Kidney (tissue), 14 donors: ENCODE data around the gene ZBED4. TPM values are rescaled to one million over a fixed set of nuclear protein-coding genes. Genes with fewer than 3 reads are reported as not detected.

Experiments
- DNase-seq, 5 donors: peaks; one replicate each; pipeline ENCODE4 v3.0.0-alpha.2; 2013 to 2020
- FAIRE-seq: peaks from 2 replicates; lab custom pipeline; 2012; peaks lifted over from hg19 to GRCh38; lab: Jason Lieb, UNC
- H3K27ac ChIP-seq, 2 donors: one replicate each; pipeline ENCODE4 v1.7.0; 2013; ENCODE audit warnings: low read depth in 2 of 2, low read length in 2 of 2, inconsistent platforms in 1 of 2
- H3K27me3 ChIP-seq: one replicate; pipeline ENCODE4 v1.7.1; 2013; ENCODE audit warnings: low read length, inconsistent platforms; ENCODE audit not compliant: control insufficient read depth, insufficient read depth
- H3K36me3 ChIP-seq, 3 donors: one replicate each; pipeline versions ENCODE4 v1.7.0 to v1.7.1; 2013; ENCODE audit warnings: low read length in 3 of 3, control low read depth in 1 of 3, inconsistent platforms in 1 of 3; ENCODE audit not compliant: insufficient read depth in 3 of 3, control insufficient read depth in 2 of 3
- H3K4me1 ChIP-seq, 3 donors: one replicate each; pipeline versions ENCODE4 v1.7.0 to v1.7.1; 2013; ENCODE audit warnings: low read length in 3 of 3, inconsistent platforms in 1 of 3, low read depth in 1 of 3; ENCODE audit not compliant: control insufficient read depth in 2 of 3, insufficient read depth in 2 of 3
- H3K4me3 ChIP-seq, 3 donors: one replicate each; pipeline versions ENCODE4 v1.7.0 to v1.8.1; 2013; ENCODE audit warnings: low read length in 3 of 3, control low read depth in 1 of 3, inconsistent platforms in 1 of 3
- H3K9ac ChIP-seq, 3 donors: one replicate each; pipeline versions ENCODE4 v1.7.0 to v1.7.1; 2013; ENCODE audit warnings: low read length in 3 of 3, control low read depth in 1 of 3, inconsistent platforms in 1 of 3
- H3K9me3 ChIP-seq, 3 donors: one replicate each; pipeline versions ENCODE4 v1.7.0 to v1.7.1; 2013; ENCODE audit warnings: low read length in 3 of 3, control low read depth in 1 of 3, inconsistent platforms in 1 of 3; ENCODE audit not compliant: control insufficient read depth in 2 of 3, insufficient read depth in 1 of 3
- intact Hi-C: fragments of 100-400 bp; cut with DNase I; formaldehyde crosslinking; loops from one replicate; pipeline ENCODE4 v1.11.1; 2022
- polyA plus RNA-seq: library from polyadenylated mRNA; stranded (reverse); fragments of 350-450 nt; fragmentation: Illumina TruSeq; extraction: RNeasy Lipid Tissue Mini Kit (QIAGEN cat#74804); gene quantifications from one replicate; pipeline ENCODE4 v1.2.3, GENCODE V29; 2014; ENCODE audit warnings: low read depth, low replicate concordance; ENCODE audit not compliant: insufficient read depth
- total RNA-seq: library from RNA; stranded (reverse); fragmentation: NEBNext Ultra II Directional; extraction: Animal tissue kit (Norgen Biotek cat#: 25700); gene quantifications from one replicate; pipeline ENCODE4 v1.2.1, GENCODE V29; 2021
- TF ChIP-seq, protein P1 (sequence below): IDR thresholded peaks from 3 replicates; pipeline ENCODE4 v1.5.1; 2012; ENCODE audit warnings: mild to moderate bottlenecking, moderate library complexity, borderline replicate concordance; ENCODE audit not compliant: insufficient read depth; ENCODE audit errors: extremely low read depth
- donor health status: control.
- donor health status: control.
- donor health status: control.
- donor health status: control.
- donor health status: control.
- donor health status: DM: yes; HTN: yes; CAD: no.
- donor health status: Normal renal cell carcinoma (clear cell type).

Gene ZBED4
- total and polyA plus RNA-seq, 2 donors from 2014 or later = 2.1 to 12.9 TPM

DNA sequence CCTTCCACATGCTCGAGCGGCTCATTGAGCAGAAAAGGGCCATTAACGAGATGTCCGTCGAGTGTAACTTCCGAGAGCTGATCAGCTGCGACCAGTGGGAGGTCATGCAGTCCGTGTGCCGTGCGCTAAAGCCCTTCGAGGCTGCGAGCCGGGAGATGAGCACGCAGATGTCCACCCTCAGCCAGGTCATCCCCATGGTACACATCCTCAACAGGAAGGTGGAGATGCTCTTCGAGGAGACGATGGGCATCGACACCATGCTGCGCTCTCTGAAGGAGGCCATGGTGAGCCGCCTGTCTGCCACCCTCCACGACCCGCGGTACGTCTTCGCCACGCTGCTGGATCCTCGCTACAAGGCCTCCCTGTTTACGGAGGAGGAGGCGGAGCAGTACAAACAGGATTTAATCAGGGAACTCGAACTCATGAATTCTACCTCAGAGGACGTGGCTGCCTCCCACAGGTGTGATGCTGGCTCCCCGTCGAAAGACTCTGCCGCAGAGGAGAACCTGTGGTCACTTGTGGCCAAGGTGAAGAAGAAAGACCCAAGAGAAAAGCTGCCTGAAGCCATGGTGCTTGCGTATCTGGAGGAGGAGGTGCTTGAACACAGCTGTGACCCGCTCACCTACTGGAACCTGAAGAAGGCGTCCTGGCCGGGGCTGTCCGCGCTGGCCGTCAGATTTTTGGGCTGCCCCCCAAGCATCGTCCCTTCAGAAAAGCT lies 32.9 kb downstream of the ZBED4 start:
- FAIRE-seq (no peak), DNase-seq (no peak)
- Histone ChIP-seq H3K27me3 (no peaks in the 10 kb centered on the region), H3K36me3 (peaks cover 10 to 17% (median 11%) of the 10 kb centered on the region in 3 donors), H3K9ac (no peak overlapping the region), H3K9me3 (peaks cover 0 to 10% (median 0%) of the 10 kb centered on the region in 3 donors), H3K4me3 (no peak overlapping the region), H3K27ac (no peak overlapping the region), H3K4me1 (no peaks in the 10 kb centered on the region)
- TF ChIP-seq, protein P1, sequence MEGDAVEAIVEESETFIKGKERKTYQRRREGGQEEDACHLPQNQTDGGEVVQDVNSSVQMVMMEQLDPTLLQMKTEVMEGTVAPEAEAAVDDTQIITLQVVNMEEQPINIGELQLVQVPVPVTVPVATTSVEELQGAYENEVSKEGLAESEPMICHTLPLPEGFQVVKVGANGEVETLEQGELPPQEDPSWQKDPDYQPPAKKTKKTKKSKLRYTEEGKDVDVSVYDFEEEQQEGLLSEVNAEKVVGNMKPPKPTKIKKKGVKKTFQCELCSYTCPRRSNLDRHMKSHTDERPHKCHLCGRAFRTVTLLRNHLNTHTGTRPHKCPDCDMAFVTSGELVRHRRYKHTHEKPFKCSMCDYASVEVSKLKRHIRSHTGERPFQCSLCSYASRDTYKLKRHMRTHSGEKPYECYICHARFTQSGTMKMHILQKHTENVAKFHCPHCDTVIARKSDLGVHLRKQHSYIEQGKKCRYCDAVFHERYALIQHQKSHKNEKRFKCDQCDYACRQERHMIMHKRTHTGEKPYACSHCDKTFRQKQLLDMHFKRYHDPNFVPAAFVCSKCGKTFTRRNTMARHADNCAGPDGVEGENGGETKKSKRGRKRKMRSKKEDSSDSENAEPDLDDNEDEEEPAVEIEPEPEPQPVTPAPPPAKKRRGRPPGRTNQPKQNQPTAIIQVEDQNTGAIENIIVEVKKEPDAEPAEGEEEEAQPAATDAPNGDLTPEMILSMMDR = no peak
- intact Hi-C loops = no loop called here

DNA sequence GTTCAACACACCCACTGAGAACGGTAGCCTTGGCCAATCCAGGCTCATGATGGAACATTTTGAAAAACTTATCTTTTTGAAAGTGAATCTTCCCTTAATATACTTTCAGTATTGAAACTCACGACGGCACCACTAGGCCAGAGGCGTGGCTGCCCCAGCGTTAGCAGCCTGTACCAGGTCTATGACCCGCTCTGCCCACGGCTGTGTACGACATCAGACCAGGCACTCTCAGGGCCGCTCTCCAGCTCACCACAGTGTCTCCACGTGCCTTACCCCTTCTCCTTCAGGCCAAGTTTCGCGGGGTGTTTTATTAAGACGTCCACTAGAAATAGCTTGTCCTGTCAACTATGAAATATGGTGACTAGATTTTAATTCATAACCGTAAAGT lies 33.4 kb downstream of the ZBED4 start:
- TF ChIP-seq, protein P1 = no peak
- H3K4me3 ChIP-seq = no peak overlapping the region
- peaks cover 10 to 17% (median 11%) of the 10 kb centered on the region in 3 donors for H3K36me3 ChIP-seq
- H3K27me3 ChIP-seq = no peaks in the 10 kb centered on the region
- no peaks in the 10 kb centered on the region for H3K4me1 ChIP-seq
- FAIRE-seq (no peak), DNase-seq (peak in 2 of 5 donors; percentile 30)
- intact Hi-C loops = no loop called here
- H3K27ac ChIP-seq = no peak overlapping the region
- no peak overlapping the region for H3K9ac ChIP-seq
- H3K9me3 ChIP-seq = peaks cover 0 to 10% (median 0%) of the 10 kb centered on the region in 3 donors

GRCh38 chr22:49887702-49888101 lies 34.1 kb downstream of the ZBED4 start:
- Histone ChIP-seq H3K4me3 (no peak overlapping the region), H3K36me3 (peaks cover 11 to 17% (median 12%) of the 10 kb centered on the region in 3 donors), H3K27ac (no peak overlapping the region), H3K9me3 (peaks cover 0 to 10% (median 0%) of the 10 kb centered on the region in 3 donors), H3K4me1 (no peaks in the 10 kb centered on the region), H3K9ac (no peak overlapping the region), H3K27me3 (no peaks in the 10 kb centered on the region)
- TF ChIP-seq, protein P1 = no peak
- intact Hi-C loops = no loop called here
- DNase-seq (peak in 4 of 5 donors; percentile 65 to 84 (median 76)), FAIRE-seq (no peak)

GRCh38 chr22:49889071-49889470 lies 35.4 kb downstream of the ZBED4 start:
- no peak overlapping the region for H3K9ac ChIP-seq
- no peak for FAIRE-seq
- H3K27ac ChIP-seq = no peak overlapping the region
- peaks cover 0 to 10% (median 0%) of the 10 kb centered on the region in 3 donors for H3K9me3 ChIP-seq
- H3K36me3 ChIP-seq = peaks cover 11 to 17% (median 12%) of the 10 kb centered on the region in 3 donors
- H3K4me1 ChIP-seq = no peaks in the 10 kb centered on the region
- no peaks in the 10 kb centered on the region for H3K27me3 ChIP-seq
- no peak for DNase-seq
- intact Hi-C loops = no loop called here
- no peak overlapping the region for H3K4me3 ChIP-seq
- TF ChIP-seq, protein P1 = no peak
